ENCODE results near the gene ZNF260.

- TF ChIP-seq POLR2A (IDR thresholded peaks at IDR 0.05), result no peak
- TF ChIP-seq CTCF (IDR thresholded peaks at IDR 0.05), result no peak
These were observed 31.1 kb downstream of the ZNF260 start for GRCh38 chr19:36497001-36497400.
